Tibial nerve (tissue), 4 donors: ENCODE data around the gene RNF157. TPM values are rescaled to one million over a fixed set of nuclear protein-coding genes. Genes with fewer than 3 reads are reported as not detected.

Source experiments
- DNase-seq, 2 donors: peaks; one replicate each; pipeline ENCODE4 v3.0.0-alpha.2; 2019; ENCODE audit warnings: low spot score in 2 of 2
- H3K27ac ChIP-seq, 4 donors: fragments of 200-600 bp; sonication (generic) in 3 of 4; one replicate each; pipeline ENCODE4 v1.5.1; 2017 to 2019; ENCODE audit warnings: mild to moderate bottlenecking in 1 of 4
- H3K27me3 ChIP-seq, 2 donors: fragments of 200-600 bp; sonication (generic) in 1 of 2; one replicate each; pipeline versions ENCODE4 v1.5.1 to v1.6.0; 2017 to 2019
- H3K36me3 ChIP-seq, 3 donors: fragments of 200-600 bp; sonication (generic); one replicate each; pipeline ENCODE4 v1.5.1; 2018 to 2019
- H3K4me1 ChIP-seq, 4 donors: fragments of 200-600 bp; sonication (generic) in 3 of 4; one replicate each; pipeline ENCODE4 v1.5.1; 2017 to 2019
- H3K4me3 ChIP-seq, 4 donors: fragments of 200-600 bp; sonication (generic) in 3 of 4; one replicate each; pipeline ENCODE4 v1.5.1; 2017 to 2019; ENCODE audit warnings: mild to moderate bottlenecking in 1 of 4, moderate library complexity in 1 of 4
- H3K9me3 ChIP-seq, 4 donors: fragments of 200-600 bp; sonication (generic) in 3 of 4; one replicate each; pipeline ENCODE4 v1.5.1; 2017 to 2019
- CTCF ChIP-seq, 5 experiments: fragments of 200-600 bp in 3 of 5; fragments of 450-650 bp in 2 of 5; sonication (generic) in 3 of 5; IDR thresholded peaks; one replicate each; pipeline ENCODE4 v1.5.1; 2016 to 2019; ENCODE audit warnings: antibody characterized with exemption in 5 of 5, mild to moderate bottlenecking in 3 of 5, moderate library complexity in 2 of 5
- EP300 ChIP-seq, 2 donors: sonication (generic); formaldehyde crosslinking; IDR thresholded peaks; one replicate each; pipeline ENCODE4 v1.6.1; 2017; ENCODE audit warnings: antibody characterized with exemption in 2 of 2, mild to moderate bottlenecking in 1 of 2
- POLR2A ChIP-seq, 2 donors: fragments of 450-650 bp; IDR thresholded peaks; one replicate each; pipeline ENCODE4 v1.6.1; 2017; ENCODE audit warnings: antibody characterized with exemption in 2 of 2, mild to moderate bottlenecking in 2 of 2, moderate library complexity in 2 of 2
- WGBS, 2 donors: methylation state at CpG; one replicate each; pipeline ENCODE4 v1.1.5; 2018; 5-methylcytosine and 5-hydroxymethylcytosine counted together
- total RNA-seq, 4 donors: library from RNA; depleted of rRNA; stranded (reverse); fragments of >200 nt; gene quantifications; one replicate each; pipeline ENCODE4 v1.1.0, GENCODE V29; 2016

RNF157 gene
- total RNA-seq, 4 donors from 2014 or later = 11.1 to 18.9 (median 15.2) TPM

- 73 to 83% methylated on average over 6 of the region's 6 CpGs for WGBS, 2 donors
- peaks cover 3 to 47% (median 25%) of the 10 kb centered on the region in 4 donors for H3K4me1 ChIP-seq
- H3K27me3 ChIP-seq = peaks cover 0 to 34% of the 10 kb centered on the region in 2 donors
- no peak overlapping the region for H3K27ac ChIP-seq
- peaks cover 0 to 10% (median 0%) of the 10 kb centered on the region in 3 donors for H3K36me3 ChIP-seq
- H3K4me3 ChIP-seq = no peak overlapping the region
- DNase-seq = no peak
- TF ChIP-seq CTCF (IDR thresholded peaks at IDR 0.05) (no peak), EP300 (IDR thresholded peaks at IDR 0.05) (no peak), POLR2A (IDR thresholded peaks at IDR 0.05) (no peak)
- no peaks in the 10 kb centered on the region for H3K9me3 ChIP-seq
These were observed 97.7 kb downstream of the RNF157 start for GRCh38 chr17:76142585-76143041.

- Histone ChIP-seq H3K27ac (no peak overlapping the region), H3K4me1 (peaks cover 3 to 50% (median 25%) of the 10 kb centered on the region in 4 donors), H3K9me3 (no peaks in the 10 kb centered on the region), H3K27me3 (peaks cover 2 to 39% of the 10 kb centered on the region in 2 donors), H3K36me3 (peaks cover 0 to 10% (median 0%) of the 10 kb centered on the region in 3 donors), H3K4me3 (peak overlapping the region in 1 of 4 donors; percentile 56)
- WGBS, 2 donors = 40 to 47% methylated on average over 10 of the region's 10 CpGs
- TF ChIP-seq EP300 (IDR thresholded peaks at IDR 0.05) = no peak
- TF ChIP-seq CTCF (IDR thresholded peaks at IDR 0.05) = no peak
- no peak for TF ChIP-seq POLR2A (IDR thresholded peaks at IDR 0.05)
- DNase-seq = no peak
These were observed 98.2 kb downstream of the RNF157 start for GRCh38 chr17:76142039-76142584.

GRCh38 chr17:76141212-76142038 is 98.9 kb downstream of the RNF157 start, which contains the start of gene FOXJ1:
TSS of gene FOXJ1 (minus strand) at chr17:76141245. CDS start at chr17:76140395, 850 bp downstream.
- no peaks in the 10 kb centered on the region for H3K9me3 ChIP-seq
- H3K4me1 ChIP-seq = peaks cover 3 to 50% (median 25%) of the 10 kb centered on the region in 4 donors
- peaks cover 2 to 46% of the 10 kb centered on the region in 2 donors for H3K27me3 ChIP-seq
- H3K36me3 ChIP-seq = peaks cover 0 to 6% (median 0%) of the 10 kb centered on the region in 3 donors
- WGBS, 2 donors = 2 to 4% methylated on average over 40 to 48 of the region's 59 CpGs
- TF ChIP-seq EP300 (IDR thresholded peaks at IDR 0.05) (peak in 1 of 2 donors; percentile 28), POLR2A (IDR thresholded peaks at IDR 0.05) (no peak)
- peak; percentile 78 to 86 for DNase-seq
- H3K4me3 ChIP-seq = peak within 1 kb of the TSS; percentile 27 to 56 (median 50)
- H3K27ac ChIP-seq = peak within 1 kb of the TSS in 1 of 4 donors; percentile 46

- 2 to 4% methylated on average over 19 to 21 of the region's 24 CpGs for WGBS, 2 donors
- H3K27me3 ChIP-seq = peaks cover 2 to 53% of the 10 kb centered on the region in 2 donors
- peak overlapping the region; percentile 27 to 56 (median 50) for H3K4me3 ChIP-seq
- no peaks in the 10 kb centered on the region for H3K9me3 ChIP-seq
- H3K36me3 ChIP-seq = peaks cover 0 to 4% (median 0%) of the 10 kb centered on the region in 3 donors
- DNase-seq = no peak
- TF ChIP-seq CTCF (IDR thresholded peaks at IDR 0.05) = no peak
- no peak for TF ChIP-seq EP300 (IDR thresholded peaks at IDR 0.05)
- no peak for TF ChIP-seq POLR2A (IDR thresholded peaks at IDR 0.05)
- H3K4me1 ChIP-seq = peaks cover 3 to 50% (median 22%) of the 10 kb centered on the region in 4 donors
- H3K27ac ChIP-seq = no peak overlapping the region
These were observed 99.6 kb downstream of the RNF157 start for GRCh38 chr17:76140661-76141211.

- Histone ChIP-seq H3K27ac (no peak overlapping the region), H3K9me3 (no peaks in the 10 kb centered on the region), H3K4me1 (peaks cover 3 to 50% (median 22%) of the 10 kb centered on the region in 4 donors), H3K4me3 (peak overlapping the region in 2 of 4 donors; percentile 29 to 56), H3K27me3 (peaks cover 2 to 60% of the 10 kb centered on the region in 2 donors), H3K36me3 (peaks cover 0 to 3% (median 0%) of the 10 kb centered on the region in 3 donors)
- 19 to 20% methylated on average over 23 to 36 of the region's 78 CpGs for WGBS, 2 donors
- no peak for TF ChIP-seq CTCF (IDR thresholded peaks at IDR 0.05)
- no peak for TF ChIP-seq POLR2A (IDR thresholded peaks at IDR 0.05)
- no peak for TF ChIP-seq EP300 (IDR thresholded peaks at IDR 0.05)
- no peak for DNase-seq
These were observed 100.3 kb downstream of the RNF157 start for GRCh38 chr17:76139801-76140660.
